Body of pancreas (tissue), 4 donors: ENCODE data around the gene SNCAIP. TPM values are rescaled to one million over a fixed set of nuclear protein-coding genes. Genes with fewer than 3 reads are reported as not detected.

Source experiments
- ATAC-seq: fragments of 150-250 bp; one replicate; pipeline ENCODE4 v1.9.1; 2016
- DNase-seq, 4 donors: peaks; one replicate each; pipeline ENCODE4 v3.0.0-alpha.2; 2019
- H3K27ac ChIP-seq, 4 donors: fragments of 200-600 bp; sonication (generic); 1 replicate in 3 of 4; 2 replicates in 1 of 4; pipeline versions ENCODE4 v1.5.1 to v1.6.1; 2016 to 2019; ENCODE audit warnings: mild to moderate bottlenecking in 1 of 4, mixed read lengths in 1 of 4, moderate library complexity in 1 of 4
- H3K27me3 ChIP-seq, 2 donors: fragments of 200-600 bp; sonication (generic); one replicate each; pipeline ENCODE4 v1.6.0; 2016; ENCODE audit warnings: mild to moderate bottlenecking in 1 of 2
- H3K36me3 ChIP-seq, 2 donors: fragments of 200-600 bp; sonication (generic); replicated peaks in 1 of 2; 2 replicates each; pipeline ENCODE4 v1.5.1; 2016; ENCODE audit warnings: low read depth in 2 of 2; ENCODE audit not compliant: insufficient read depth in 1 of 2
- H3K4me1 ChIP-seq: fragments of 200-600 bp; sonication (generic); one replicate; pipeline ENCODE4 v1.6.0; 2016
- H3K4me3 ChIP-seq, 2 donors: fragments of 200-600 bp; sonication (generic); 1 replicate in 1 of 2; 2 replicates in 1 of 2; pipeline ENCODE4 v1.5.1; 2016 to 2019
- H3K9me3 ChIP-seq, 3 donors: fragments of 200-600 bp; sonication (generic); 1 replicate in 2 of 3; 2 replicates in 1 of 3; pipeline ENCODE4 v1.5.1; 2016
- POLR2A ChIP-seq, 3 donors: fragments of 450-650 bp; IDR thresholded peaks; one replicate each; pipeline ENCODE4 v1.6.1; 2016; ENCODE audit warnings: antibody characterized with exemption in 3 of 3, mild to moderate bottlenecking in 2 of 3
- WGBS, 2 donors: methylation state at CpG; one replicate each; pipeline ENCODE4 v1.1.5; 2017; 5-methylcytosine and 5-hydroxymethylcytosine counted together
- intact Hi-C: fragments of 100-400 bp; cut with DNase I; formaldehyde crosslinking; loops from one replicate; pipeline ENCODE4 v1.15.1; 2023
- total RNA-seq, 2 donors: library from RNA; depleted of rRNA; stranded (reverse); fragments of >200 nt; gene quantifications; one replicate each; pipeline ENCODE4 v1.1.0, GENCODE V29; 2016
- TF ChIP-seq, protein P1 (sequence below), 7 experiments: fragments of 450-650 bp in 4 of 7; fragments of 200-600 bp in 3 of 7; sonication (generic) in 3 of 7; IDR thresholded peaks; one replicate each; pipeline ENCODE4 v1.5.1; 2016 to 2019; ENCODE audit warnings: antibody characterized with exemption in 7 of 7

Gene SNCAIP
- total RNA-seq, 2 donors from 2014 or later: 1.3 to 2.6 TPM

DNA sequence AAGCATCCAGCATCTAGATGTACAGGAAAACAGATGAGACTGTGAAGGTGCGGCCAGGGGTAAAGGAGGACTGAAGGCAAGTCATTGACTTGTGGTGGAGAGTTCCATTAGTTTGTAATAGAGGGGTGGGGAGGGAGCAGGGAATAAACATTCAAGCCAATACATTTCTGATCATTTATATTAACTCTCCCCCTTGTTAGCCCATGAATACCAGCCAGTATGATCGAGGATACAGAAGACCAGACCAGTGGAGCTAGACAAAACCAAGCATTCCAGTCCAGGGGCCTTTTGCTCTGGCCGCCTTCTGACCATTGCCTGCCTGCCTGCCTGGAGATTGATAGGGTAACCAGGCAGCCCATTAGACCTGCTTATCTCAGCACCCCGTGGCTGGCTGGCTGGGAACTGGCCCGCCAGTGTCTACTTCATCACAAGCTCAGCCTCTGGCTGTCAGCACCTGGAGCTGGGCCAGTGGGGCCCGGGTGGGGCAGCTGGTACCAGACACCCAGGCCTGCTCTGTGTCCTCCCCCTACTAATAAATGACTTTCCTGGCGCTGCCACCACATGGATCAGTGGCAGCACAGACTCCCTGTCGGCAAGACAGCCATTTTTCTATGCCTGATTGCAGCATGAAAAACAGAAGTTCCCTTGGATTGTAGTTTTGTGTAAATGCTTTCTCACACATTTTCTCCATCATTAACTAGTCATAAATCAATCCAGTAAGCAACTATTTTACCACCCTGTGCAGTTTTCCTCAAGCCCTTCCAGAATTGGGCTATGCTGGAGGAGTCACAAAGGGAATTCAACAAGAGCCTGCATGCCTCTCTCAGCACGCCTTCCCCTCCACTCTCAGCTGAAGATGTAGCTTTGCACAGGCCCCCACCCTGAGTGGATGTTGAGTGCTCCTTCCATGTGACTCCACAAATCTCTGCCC lies 181.3 kb downstream of the SNCAIP start:
- Histone ChIP-seq H3K9me3 (no peaks in the 10 kb centered on the region), H3K27me3 (no peaks in the 10 kb centered on the region), H3K27ac (peak overlapping the region in 3 of 4 donors; percentile 40 to 64 (median 48)), H3K36me3 (no peaks in the 10 kb centered on the region), H3K4me3 (no peak overlapping the region), H3K4me1 (peaks cover 10% of the 10 kb centered on the region)
- 23 to 33% methylated on average over 7 to 9 of the region's 9 CpGs for WGBS, 2 donors
- intact Hi-C loops: no loop called here
- TF ChIP-seq, protein P1, sequence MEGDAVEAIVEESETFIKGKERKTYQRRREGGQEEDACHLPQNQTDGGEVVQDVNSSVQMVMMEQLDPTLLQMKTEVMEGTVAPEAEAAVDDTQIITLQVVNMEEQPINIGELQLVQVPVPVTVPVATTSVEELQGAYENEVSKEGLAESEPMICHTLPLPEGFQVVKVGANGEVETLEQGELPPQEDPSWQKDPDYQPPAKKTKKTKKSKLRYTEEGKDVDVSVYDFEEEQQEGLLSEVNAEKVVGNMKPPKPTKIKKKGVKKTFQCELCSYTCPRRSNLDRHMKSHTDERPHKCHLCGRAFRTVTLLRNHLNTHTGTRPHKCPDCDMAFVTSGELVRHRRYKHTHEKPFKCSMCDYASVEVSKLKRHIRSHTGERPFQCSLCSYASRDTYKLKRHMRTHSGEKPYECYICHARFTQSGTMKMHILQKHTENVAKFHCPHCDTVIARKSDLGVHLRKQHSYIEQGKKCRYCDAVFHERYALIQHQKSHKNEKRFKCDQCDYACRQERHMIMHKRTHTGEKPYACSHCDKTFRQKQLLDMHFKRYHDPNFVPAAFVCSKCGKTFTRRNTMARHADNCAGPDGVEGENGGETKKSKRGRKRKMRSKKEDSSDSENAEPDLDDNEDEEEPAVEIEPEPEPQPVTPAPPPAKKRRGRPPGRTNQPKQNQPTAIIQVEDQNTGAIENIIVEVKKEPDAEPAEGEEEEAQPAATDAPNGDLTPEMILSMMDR (IDR thresholded peaks at IDR 0.05): no peak
- no peak for TF ChIP-seq POLR2A (IDR thresholded peaks at IDR 0.05)
- ATAC-seq (peak; percentile 87), DNase-seq (peak; percentile 62 to 84 (median 82))

DNA sequence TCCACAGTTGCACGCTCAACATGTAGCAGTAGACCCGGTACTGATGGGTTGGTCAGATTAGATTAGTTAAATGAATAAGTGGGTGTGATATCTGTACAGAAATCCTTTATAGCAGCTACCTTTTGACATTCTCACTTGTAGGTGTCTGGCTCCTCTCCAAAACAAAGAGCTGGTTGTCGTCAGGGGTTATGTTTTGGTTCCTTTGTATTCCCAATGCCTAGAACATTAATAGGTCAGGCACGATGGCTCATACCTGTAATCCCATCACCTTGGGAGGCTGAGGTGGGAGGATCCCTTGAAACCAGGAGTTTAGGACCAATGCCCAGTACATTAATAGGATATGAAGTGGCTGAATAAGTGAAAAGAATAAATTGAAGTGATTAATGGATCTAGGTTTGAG lies 182.1 kb downstream of the SNCAIP start:
- Histone ChIP-seq H3K9me3 (no peaks in the 10 kb centered on the region), H3K4me1 (peaks cover 10% of the 10 kb centered on the region), H3K36me3 (no peaks in the 10 kb centered on the region), H3K27ac (peak overlapping the region in 3 of 4 donors; percentile 40 to 64 (median 48)), H3K27me3 (no peaks in the 10 kb centered on the region), H3K4me3 (no peak overlapping the region)
- ATAC-seq (peak; percentile 25), DNase-seq (peak in 1 of 4 donors; percentile 12)
- TF ChIP-seq, protein P1 (IDR thresholded peaks at IDR 0.05): no peak
- no peak for TF ChIP-seq POLR2A (IDR thresholded peaks at IDR 0.05)
- intact Hi-C loops: no loop called here
- 16 to 33% methylated on average over 4 of the region's 4 CpGs for WGBS, 2 donors

DNA sequence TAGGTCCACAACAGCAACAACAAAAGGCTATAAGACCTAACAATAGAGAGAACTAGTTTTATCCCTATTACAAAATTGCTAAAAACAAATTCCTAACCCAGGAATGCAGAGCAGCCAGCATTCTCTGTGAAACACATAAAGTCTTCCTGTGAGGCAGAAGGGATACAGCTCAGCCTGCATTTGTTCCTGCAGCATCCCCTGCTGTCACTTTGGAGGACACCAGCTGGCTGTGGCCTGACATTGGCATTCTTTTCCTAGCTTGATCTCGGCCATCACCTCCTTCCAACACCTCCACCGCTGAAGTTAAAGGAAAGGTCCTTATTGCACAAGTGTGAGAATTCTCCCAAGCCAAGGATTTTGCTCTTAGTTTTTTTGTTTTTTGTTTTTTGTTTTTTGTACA lies 186.1 kb downstream of the SNCAIP start:
- TF ChIP-seq, protein P1 (IDR thresholded peaks at IDR 0.05): peak in 1 of 7 experiments; percentile 10
- no peak for TF ChIP-seq POLR2A (IDR thresholded peaks at IDR 0.05)
- no peak for DNase-seq
- Histone ChIP-seq H3K36me3 (no peaks in the 10 kb centered on the region), H3K4me1 (peaks cover 10% of the 10 kb centered on the region), H3K27me3 (no peaks in the 10 kb centered on the region), H3K4me3 (no peak overlapping the region), H3K27ac (no peak overlapping the region), H3K9me3 (no peaks in the 10 kb centered on the region)
- 50 to 65% methylated on average over 2 of the region's 2 CpGs for WGBS, 2 donors
- intact Hi-C loops: no loop called here
- no peak for ATAC-seq

DNA sequence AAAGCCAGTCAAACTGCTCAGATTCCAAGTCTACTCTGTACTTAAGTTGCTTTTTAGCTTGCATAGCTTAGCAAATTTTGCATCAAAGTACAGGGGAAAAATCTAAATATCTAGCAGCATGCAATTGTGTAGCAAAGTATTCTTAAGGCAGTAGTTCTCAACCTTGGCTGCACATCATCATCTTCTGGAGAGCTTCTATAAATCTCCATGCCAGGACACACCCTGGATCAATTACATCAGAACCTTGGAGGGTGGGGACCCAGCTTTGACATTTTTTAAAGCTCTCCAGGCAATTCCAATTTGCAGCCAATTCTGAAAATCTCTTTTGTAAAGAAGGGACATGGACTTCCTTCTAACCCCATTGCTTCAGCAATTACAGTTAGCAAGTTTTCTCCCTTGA lies 187.5 kb downstream of the SNCAIP start:
- H3K27me3 ChIP-seq: no peaks in the 10 kb centered on the region
- intact Hi-C loops: no loop called here
- no peaks in the 10 kb centered on the region for H3K9me3 ChIP-seq
- ATAC-seq (no peak), DNase-seq (no peak)
- H3K36me3 ChIP-seq: no peaks in the 10 kb centered on the region
- no peak for TF ChIP-seq POLR2A (IDR thresholded peaks at IDR 0.05)
- TF ChIP-seq, protein P1 (IDR thresholded peaks at IDR 0.05): no peak
- H3K4me3 ChIP-seq: no peak overlapping the region
- H3K27ac ChIP-seq: no peak overlapping the region
- H3K4me1 ChIP-seq: no peaks in the 10 kb centered on the region
